A549 (cell line): Measurements from ENCODE around the gene ATP6V0A1. TPM values are rescaled to one million over a fixed set of nuclear protein-coding genes. Genes with fewer than 3 reads are reported as not detected.

Source experiments
- ATAC-seq, 2 experiments: fragments of 200-7000 bp in 1 of 2; fragments of >200 bp in 1 of 2; cut with Nextera tagmentation in 1 of 2; cut with Tn5 transposase in 1 of 2; 3 replicates each; pipeline versions ENCODE4 v1.8.0 to v1.9.1; 2018 to 2020; ENCODE audit warnings: mild to moderate bottlenecking in 1 of 2, moderate library complexity in 1 of 2
- CTCF ChIA-PET: fragments of 300-600 bp; sonication (Branson Sonifier 250); formaldehyde crosslinking; extraction: SDS; loops from one replicate; lab custom pipeline; 2021; ENCODE audit warnings: antibody characterized with exemption, inconsistent platforms; lab: Yijun Ruan, JAX
- POLR2A ChIA-PET: fragments of 350-600 bp; formaldehyde crosslinking; extraction: SDS; loops from one replicate; lab custom pipeline; 2021; ENCODE audit warnings: antibody characterized with exemption, inconsistent platforms; lab: Yijun Ruan, JAX
- DNase-seq, 2 experiments: peaks; one replicate each; pipeline versions ENCODE4 v3.0.0 to v3.0.0-alpha.2; 2011 to 2016; ENCODE audit warnings: low read depth in 1 of 2, low spot score in 1 of 2
- FAIRE-seq: peaks from 2 replicates; lab custom pipeline; 2011; peaks lifted over from hg19 to GRCh38; lab: Jason Lieb, UNC
- H3K27ac ChIP-seq, 2 experiments: fragments of >200 bp; sonication (Bioruptor Twin); formaldehyde crosslinking; 3 replicates each; pipeline ENCODE4 v1.5.1; 2016 to 2017
- H3K4me1 ChIP-seq: fragments of >200 bp; sonication (Bioruptor Twin); formaldehyde crosslinking; 3 replicates; pipeline ENCODE4 v1.6.1; 2016
- H3K4me2 ChIP-seq: fragments of >200 bp; sonication (Bioruptor Twin); formaldehyde crosslinking; 3 replicates; pipeline ENCODE4 v1.6.1; 2016
- H3K4me3 ChIP-seq: fragments of >200 bp; sonication (Bioruptor Twin); formaldehyde crosslinking; 3 replicates; pipeline ENCODE4 v1.5.1; 2016
- H3K9me3 ChIP-seq: fragments of >200 bp; sonication (Bioruptor Twin); formaldehyde crosslinking; 3 replicates; pipeline ENCODE4 v1.6.1; 2016
- BHLHE40 ChIP-seq: IDR thresholded peaks from 2 replicates; pipeline ENCODE4 v1.6.1; 2012; ENCODE audit warnings: low read depth, low read length, inconsistent platforms
- CHD2 ChIP-seq: fragments of 150-350 bp; IDR thresholded peaks from 2 replicates; pipeline ENCODE4 v1.6.1; 2014; ENCODE audit warnings: low read length; ENCODE audit not compliant: partially characterized antibody
- CHD4 ChIP-seq: fragments of 200-600 bp; sonication (generic); IDR thresholded peaks from 2 replicates; pipeline ENCODE4 v1.6.1; 2016; ENCODE audit warnings: antibody characterized with exemption, mild to moderate bottlenecking, borderline replicate concordance
- EHF ChIP-seq: fragments of 250-450 bp; sonication (Bioruptor Pico); IDR thresholded peaks from 2 replicates; pipeline ENCODE4 v1.5.0; 2020; ENCODE audit warnings: mild to moderate bottlenecking
- EP300 ChIP-seq, 2 experiments: fragments of >200 bp; sonication (Bioruptor Twin); formaldehyde crosslinking; IDR thresholded peaks; 2 replicates in 1 of 2; 3 replicates in 1 of 2; pipeline ENCODE4 v1.6.1; 2016 to 2017
- HDAC2 ChIP-seq: fragments of 200-600 bp; sonication (generic); IDR thresholded peaks from 2 replicates; pipeline ENCODE4 v1.6.1; 2016
- HOXA7 ChIP-seq: fragments of 250-450 bp; sonication (Bioruptor Pico); IDR thresholded peaks from 2 replicates; pipeline ENCODE4 v1.5.0; 2020; ENCODE audit warnings: mild to moderate bottlenecking, moderate library complexity
- HOXB13 ChIP-seq: fragments of 250-450 bp; sonication (Bioruptor Pico); IDR thresholded peaks from 2 replicates; pipeline ENCODE4 v1.5.0; 2020; ENCODE audit warnings: low read depth, mild to moderate bottlenecking, moderate library complexity
- KDM1A ChIP-seq: fragments of 200-600 bp; sonication (generic); IDR thresholded peaks from 2 replicates; pipeline ENCODE4 v1.6.1; 2016; ENCODE audit warnings: low read depth, mild to moderate bottlenecking
- KDM5A ChIP-seq: fragments of 200-600 bp; sonication (generic); IDR thresholded peaks from 2 replicates; pipeline ENCODE4 v1.6.1; 2016; ENCODE audit warnings: antibody characterized with exemption, mild to moderate bottlenecking
- MYC ChIP-seq: IDR thresholded peaks from 2 replicates; pipeline ENCODE4 v1.6.1; 2012; ENCODE audit warnings: mild to moderate bottlenecking, inconsistent platforms, low read length, improper control_type of control experiment, borderline replicate concordance
- NR3C1 ChIP-seq: fragments of >200 bp; sonication (Bioruptor Twin); formaldehyde crosslinking; IDR thresholded peaks from 3 replicates; pipeline ENCODE4 v1.6.1; 2017
- RAD21 ChIP-seq, 2 experiments: fragments of >200 bp in 1 of 2; sonication (Bioruptor Twin) in 1 of 2; formaldehyde crosslinking in 1 of 2; IDR thresholded peaks in 1 of 2; conservative IDR thresholded peaks in 1 of 2; 2 replicates in 1 of 2; 3 replicates in 1 of 2; pipeline ENCODE4 v1.6.1; 2012 to 2018; ENCODE audit warnings: inconsistent platforms in 1 of 2
- RARB ChIP-seq: fragments of 250-450 bp; sonication (Bioruptor Pico); IDR thresholded peaks from 2 replicates; pipeline ENCODE4 v1.8.0; 2021; ENCODE audit warnings: mild to moderate bottlenecking, moderate library complexity
- SREBF2 ChIP-seq: fragments of 450-650 bp; IDR thresholded peaks from 2 replicates; pipeline ENCODE4 v1.6.1; 2014; ENCODE audit warnings: mild to moderate bottlenecking, moderate library complexity
- ZC3H11A ChIP-seq: fragments of 450-650 bp; IDR thresholded peaks from 2 replicates; pipeline ENCODE4 v1.6.1; 2014; ENCODE audit warnings: antibody characterized with exemption, mild to moderate bottlenecking
- WGBS: methylation state at CpG from one replicate; pipeline ENCODE4 v1.1.6; 2017; ENCODE audit errors: missing lambda C conversion rate; 5-methylcytosine and 5-hydroxymethylcytosine counted together
- polyA plus RNA-seq, 4 experiments: library from polyadenylated mRNA; depleted of rRNA in 3 of 4; stranded (reverse); fragments of >200 nt; fragmentation: RNase III in 1 of 4; extraction: RNeasy Plus Mini Kit Qiagen cat#74134 plus additional on column Dnase treatment in 1 of 4; gene quantifications; 2 replicates in 3 of 4; 3 replicates in 1 of 4; pipeline ENCODE4 v1.2.3, GENCODE V29; 2011 to 2017
- TF ChIP-seq, protein P1 (sequence below): IDR thresholded peaks from 2 replicates; pipeline ENCODE4 v1.6.1; 2012
- TF ChIP-seq, protein P2 (sequence below): fragments of 200-600 bp; sonication (generic); IDR thresholded peaks from 2 replicates; pipeline ENCODE4 v1.6.1; 2016; ENCODE audit warnings: antibody characterized with exemption, mild to moderate bottlenecking, moderate library complexity
- TF ChIP-seq, protein P3 (sequence below): fragments of 450-650 bp; IDR thresholded peaks from 2 replicates; pipeline ENCODE4 v1.6.1; 2014; ENCODE audit warnings: antibody characterized with exemption
- TF ChIP-seq, protein P4 (sequence below): fragments of 250-450 bp; sonication (Bioruptor Pico); IDR thresholded peaks from 2 replicates; pipeline ENCODE4 v1.5.0; 2020; ENCODE audit warnings: low read depth, mild to moderate bottlenecking, moderate library complexity
- TF ChIP-seq, protein P5 (sequence below): fragments of >200 bp; sonication (Bioruptor Twin); formaldehyde crosslinking; IDR thresholded peaks from 2 replicates; pipeline ENCODE4 v1.6.1; 2016
- TF ChIP-seq, protein P6 (sequence below): fragments of >200 bp; sonication (Bioruptor Twin); formaldehyde crosslinking; IDR thresholded peaks from 3 replicates; pipeline ENCODE4 v1.6.1; 2016

The ATP6V0A1 gene
- polyA plus RNA-seq, 2 of the 4 experiments (the other 2 are of a cell fraction), result 27.3 to 33.7 TPM

DNA sequence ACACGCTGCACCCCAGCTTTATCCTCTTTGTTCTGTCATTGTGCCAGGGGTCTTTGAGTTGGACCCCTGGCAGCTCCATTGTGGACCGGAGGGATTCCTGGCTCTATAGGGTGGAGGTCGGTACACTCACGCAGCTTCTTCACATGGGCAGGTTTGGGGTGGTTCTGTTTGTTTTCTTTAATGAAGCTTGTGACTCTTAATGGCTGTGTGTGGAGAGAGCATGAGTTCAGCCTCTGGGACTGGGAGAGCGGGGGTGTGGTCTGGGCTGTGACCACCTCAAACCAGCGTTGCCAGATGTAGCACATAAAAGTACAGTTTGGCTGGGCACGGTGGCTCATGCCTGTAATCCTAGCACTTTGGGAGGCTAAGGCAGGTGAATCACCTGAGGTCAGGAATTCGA lies 56.2 kb downstream of the ATP6V0A1 start:
- ATAC-seq, result no peak
- CTCF ChIA-PET, result interaction anchor here (0.8 to 17.8 kb wide), 11 partner anchors 9 to 196 kb away, joined by 3 to 364 read pairs (median 7); partner anchors contain the start of genes CAVIN1 and STAT3

DNA sequence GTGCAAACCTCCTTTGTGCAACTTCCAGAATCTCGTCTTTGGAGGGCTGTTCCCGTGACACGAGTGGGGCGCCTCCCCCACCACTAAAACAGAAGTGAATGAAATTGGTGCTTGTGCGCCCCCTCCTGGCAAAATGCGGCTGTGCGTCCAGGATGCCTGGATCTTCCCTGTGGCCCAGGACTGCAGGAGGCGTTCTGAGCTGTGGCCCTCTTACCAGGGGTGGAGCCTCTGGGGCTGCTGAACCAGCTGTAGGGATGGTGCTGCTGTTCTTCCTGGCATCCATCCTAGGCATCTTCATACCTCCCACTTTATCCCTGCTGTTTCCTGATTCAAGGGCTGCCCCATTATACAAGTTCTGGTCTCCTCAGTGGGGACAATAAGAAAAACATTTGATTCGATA lies 58.8 kb downstream of the ATP6V0A1 start:
- CTCF ChIA-PET, result interaction anchor here (0.5 to 17.8 kb wide), 52 partner anchors 10 to 459 kb away, joined by 3 to 364 read pairs (median 6); partner anchors contain the start of genes CAVIN1, NAGLU and PSMC3IP
- no peak overlapping the region for H3K4me3 ChIP-seq
- FAIRE-seq, result peak; percentile 59
- DNase-seq, result peak; percentile 92 to 100
- H3K4me2 ChIP-seq, result peak overlapping the region; percentile 83
- peaks cover 59% of the 10 kb centered on the region for H3K4me1 ChIP-seq
- H3K9me3 ChIP-seq, result no peaks in the 10 kb centered on the region
- H3K27ac ChIP-seq, result peak overlapping the region; percentile 95 to 98
- ATAC-seq, result peak; percentile 73 to 85
- POLR2A ChIA-PET, result interaction anchor here (0.5 to 4.5 kb wide), 6 partner anchors 10 to 188 kb away, joined by 3 to 66 read pairs (median 3); partner anchors contain the start of genes CAVIN1 and STAT3
- WGBS, result 9% methylated on average over 9 of the region's 9 CpGs
- TF ChIP-seq, protein P1, sequence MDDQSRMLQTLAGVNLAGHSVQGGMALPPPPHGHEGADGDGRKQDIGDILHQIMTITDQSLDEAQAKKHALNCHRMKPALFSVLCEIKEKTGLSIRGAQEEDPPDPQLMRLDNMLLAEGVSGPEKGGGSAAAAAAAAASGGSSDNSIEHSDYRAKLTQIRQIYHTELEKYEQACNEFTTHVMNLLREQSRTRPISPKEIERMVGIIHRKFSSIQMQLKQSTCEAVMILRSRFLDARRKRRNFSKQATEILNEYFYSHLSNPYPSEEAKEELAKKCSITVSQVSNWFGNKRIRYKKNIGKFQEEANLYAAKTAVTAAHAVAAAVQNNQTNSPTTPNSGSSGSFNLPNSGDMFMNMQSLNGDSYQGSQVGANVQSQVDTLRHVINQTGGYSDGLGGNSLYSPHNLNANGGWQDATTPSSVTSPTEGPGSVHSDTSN, result no peak
- no peak for TF ChIP-seq CHD2
- no peak for TF ChIP-seq EP300 (IDR thresholded peaks at IDR 0.05)
- TF ChIP-seq, protein P2, sequence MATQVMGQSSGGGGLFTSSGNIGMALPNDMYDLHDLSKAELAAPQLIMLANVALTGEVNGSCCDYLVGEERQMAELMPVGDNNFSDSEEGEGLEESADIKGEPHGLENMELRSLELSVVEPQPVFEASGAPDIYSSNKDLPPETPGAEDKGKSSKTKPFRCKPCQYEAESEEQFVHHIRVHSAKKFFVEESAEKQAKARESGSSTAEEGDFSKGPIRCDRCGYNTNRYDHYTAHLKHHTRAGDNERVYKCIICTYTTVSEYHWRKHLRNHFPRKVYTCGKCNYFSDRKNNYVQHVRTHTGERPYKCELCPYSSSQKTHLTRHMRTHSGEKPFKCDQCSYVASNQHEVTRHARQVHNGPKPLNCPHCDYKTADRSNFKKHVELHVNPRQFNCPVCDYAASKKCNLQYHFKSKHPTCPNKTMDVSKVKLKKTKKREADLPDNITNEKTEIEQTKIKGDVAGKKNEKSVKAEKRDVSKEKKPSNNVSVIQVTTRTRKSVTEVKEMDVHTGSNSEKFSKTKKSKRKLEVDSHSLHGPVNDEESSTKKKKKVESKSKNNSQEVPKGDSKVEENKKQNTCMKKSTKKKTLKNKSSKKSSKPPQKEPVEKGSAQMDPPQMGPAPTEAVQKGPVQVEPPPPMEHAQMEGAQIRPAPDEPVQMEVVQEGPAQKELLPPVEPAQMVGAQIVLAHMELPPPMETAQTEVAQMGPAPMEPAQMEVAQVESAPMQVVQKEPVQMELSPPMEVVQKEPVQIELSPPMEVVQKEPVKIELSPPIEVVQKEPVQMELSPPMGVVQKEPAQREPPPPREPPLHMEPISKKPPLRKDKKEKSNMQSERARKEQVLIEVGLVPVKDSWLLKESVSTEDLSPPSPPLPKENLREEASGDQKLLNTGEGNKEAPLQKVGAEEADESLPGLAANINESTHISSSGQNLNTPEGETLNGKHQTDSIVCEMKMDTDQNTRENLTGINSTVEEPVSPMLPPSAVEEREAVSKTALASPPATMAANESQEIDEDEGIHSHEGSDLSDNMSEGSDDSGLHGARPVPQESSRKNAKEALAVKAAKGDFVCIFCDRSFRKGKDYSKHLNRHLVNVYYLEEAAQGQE, result no peak
- TF ChIP-seq, protein P3, sequence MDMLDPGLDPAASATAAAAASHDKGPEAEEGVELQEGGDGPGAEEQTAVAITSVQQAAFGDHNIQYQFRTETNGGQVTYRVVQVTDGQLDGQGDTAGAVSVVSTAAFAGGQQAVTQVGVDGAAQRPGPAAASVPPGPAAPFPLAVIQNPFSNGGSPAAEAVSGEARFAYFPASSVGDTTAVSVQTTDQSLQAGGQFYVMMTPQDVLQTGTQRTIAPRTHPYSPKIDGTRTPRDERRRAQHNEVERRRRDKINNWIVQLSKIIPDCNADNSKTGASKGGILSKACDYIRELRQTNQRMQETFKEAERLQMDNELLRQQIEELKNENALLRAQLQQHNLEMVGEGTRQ, result 0 out of 2 replicates have a peak, but pooled peaks have one; percentile 10
- no peak for TF ChIP-seq SREBF2
- 0 out of 2 replicates have a peak, but pooled peaks have one; percentile 52 for TF ChIP-seq MYC
- TF ChIP-seq HOXB13 (CRISPR knock-in tag), result no peak
- no peak for TF ChIP-seq ZC3H11A
- no peak for TF ChIP-seq CHD4
- TF ChIP-seq, protein P4, sequence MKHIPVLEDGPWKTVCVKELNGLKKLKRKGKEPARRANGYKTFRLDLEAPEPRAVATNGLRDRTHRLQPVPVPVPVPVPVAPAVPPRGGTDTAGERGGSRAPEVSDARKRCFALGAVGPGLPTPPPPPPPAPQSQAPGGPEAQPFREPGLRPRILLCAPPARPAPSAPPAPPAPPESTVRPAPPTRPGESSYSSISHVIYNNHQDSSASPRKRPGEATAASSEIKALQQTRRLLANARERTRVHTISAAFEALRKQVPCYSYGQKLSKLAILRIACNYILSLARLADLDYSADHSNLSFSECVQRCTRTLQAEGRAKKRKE (CRISPR knock-in tag), result no peak
- TF ChIP-seq NR3C1, result no peak

More for the DNA sequence above, 56.2 kb downstream of the ATP6V0A1 start:
- DNase-seq, result no peak
- 90% methylated on average over 8 of the region's 8 CpGs for WGBS
- Histone ChIP-seq H3K4me3 (no peak overlapping the region), H3K4me1 (peaks cover 32% of the 10 kb centered on the region), H3K27ac (no peak overlapping the region), H3K4me2 (no peak overlapping the region), H3K9me3 (no peaks in the 10 kb centered on the region)
- no peak for TF ChIP-seq EHF (CRISPR knock-in tag)
- no peak for TF ChIP-seq KDM1A
- TF ChIP-seq, protein P2, result no peak
- TF ChIP-seq, protein P5, sequence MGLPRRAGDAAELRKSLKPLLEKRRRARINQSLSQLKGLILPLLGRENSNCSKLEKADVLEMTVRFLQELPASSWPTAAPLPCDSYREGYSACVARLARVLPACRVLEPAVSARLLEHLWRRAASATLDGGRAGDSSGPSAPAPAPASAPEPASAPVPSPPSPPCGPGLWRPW, result no peak
- TF ChIP-seq HOXA7 (CRISPR knock-in tag), result no peak
- TF ChIP-seq KDM5A, result no peak
- no peak for TF ChIP-seq NR3C1
- no peak for TF ChIP-seq HDAC2
- TF ChIP-seq RARB (CRISPR knock-in tag), result no peak
- TF ChIP-seq, protein P6, sequence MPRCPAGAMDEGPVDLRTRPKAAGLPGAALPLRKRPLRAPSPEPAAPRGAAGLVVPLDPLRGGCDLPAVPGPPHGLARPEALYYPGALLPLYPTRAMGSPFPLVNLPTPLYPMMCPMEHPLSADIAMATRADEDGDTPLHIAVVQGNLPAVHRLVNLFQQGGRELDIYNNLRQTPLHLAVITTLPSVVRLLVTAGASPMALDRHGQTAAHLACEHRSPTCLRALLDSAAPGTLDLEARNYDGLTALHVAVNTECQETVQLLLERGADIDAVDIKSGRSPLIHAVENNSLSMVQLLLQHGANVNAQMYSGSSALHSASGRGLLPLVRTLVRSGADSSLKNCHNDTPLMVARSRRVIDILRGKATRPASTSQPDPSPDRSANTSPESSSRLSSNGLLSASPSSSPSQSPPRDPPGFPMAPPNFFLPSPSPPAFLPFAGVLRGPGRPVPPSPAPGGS, result no peak
- no peak for TF ChIP-seq BHLHE40
- no peak for TF ChIP-seq RAD21 (conservative IDR thresholded peaks at IDR 0.05 in 1 of 2, IDR thresholded peaks at IDR 0.05 in 1 of 2)
- TF ChIP-seq CHD4, result no peak
- TF ChIP-seq, protein P1, result no peak
- POLR2A ChIA-PET, result no interaction called here
- no peak for FAIRE-seq
